Left lung (tissue), 10 donors: Measurements from ENCODE around the gene DCXR. TPM values are rescaled to one million over a fixed set of nuclear protein-coding genes. Genes with fewer than 3 reads are reported as not detected.

Experiments used
- ATAC-seq: fragments of 200-7000 bp; cut with Tn5 transposase; one replicate; pipeline ENCODE4 v1.9.1; 2020; ENCODE audit warnings: moderate library complexity
- DNase-seq, 4 donors: peaks; one replicate each; pipeline ENCODE4 v3.0.0-alpha.2; 2013 to 2020
- H3K27ac ChIP-seq, 2 donors: fragments of 200-600 bp; sonication (generic) in 1 of 2; one replicate each; pipeline versions ENCODE4 v1.5.0 to v1.8.0; 2020 to 2021
- H3K27me3 ChIP-seq, 2 donors: fragments of 200-600 bp; sonication (generic) in 1 of 2; one replicate each; pipeline versions ENCODE4 v1.5.0 to v1.8.0; 2020 to 2021
- H3K36me3 ChIP-seq, 2 donors: fragments of 200-600 bp; sonication (generic) in 1 of 2; one replicate each; pipeline versions ENCODE4 v1.5.0 to v1.8.0; 2020 to 2021
- H3K4me1 ChIP-seq, 2 donors: fragments of 200-600 bp; one replicate each; pipeline ENCODE4 v1.8.0; 2021
- H3K4me3 ChIP-seq, 2 donors: fragments of 200-600 bp; sonication (generic) in 1 of 2; one replicate each; pipeline versions ENCODE4 v1.5.0 to v1.8.0; 2020 to 2021; ENCODE audit warnings: mild to moderate bottlenecking in 1 of 2
- H3K9me3 ChIP-seq, 2 donors: fragments of 200-600 bp; sonication (generic) in 1 of 2; one replicate each; pipeline versions ENCODE4 v1.5.0 to v1.8.0; 2020 to 2021
- intact Hi-C, 2 donors: fragments of 100-400 bp; cut with DNase I; formaldehyde crosslinking; loops; one replicate each; pipeline versions ENCODE4 v1.11.2 to v1.14.2; 2022
- polyA plus RNA-seq, 6 donors: library from polyadenylated mRNA; unstranded; fragments of 120-200 nt; gene quantifications; one replicate each; pipeline ENCODE4 v1.2.1, GENCODE V29; 2013; ENCODE audit not compliant: insufficient read length in 6 of 6
- total RNA-seq, 2 donors: library from RNA; stranded (reverse); fragmentation: NEBNext Ultra II Directional; extraction: Animal tissue kit (Norgen Biotek cat#: 25700); gene quantifications; one replicate each; pipeline ENCODE4 v1.2.1, GENCODE V29; 2021
- TF ChIP-seq, protein P1 (sequence below), 2 donors: fragments of 200-600 bp; sonication (generic) in 1 of 2; IDR thresholded peaks; one replicate each; pipeline versions ENCODE4 v1.5.0 to v1.8.0; 2021; ENCODE audit warnings: antibody characterized with exemption in 2 of 2
- donor health status: DM: no; HTN: yes; CAD: no.
- donor health status: DM: no; HTN: no; CAD: no.

Gene DCXR
- total and polyA plus RNA-seq, 8 donors: 56.0 to 152 (median 79.4) TPM

DNA sequence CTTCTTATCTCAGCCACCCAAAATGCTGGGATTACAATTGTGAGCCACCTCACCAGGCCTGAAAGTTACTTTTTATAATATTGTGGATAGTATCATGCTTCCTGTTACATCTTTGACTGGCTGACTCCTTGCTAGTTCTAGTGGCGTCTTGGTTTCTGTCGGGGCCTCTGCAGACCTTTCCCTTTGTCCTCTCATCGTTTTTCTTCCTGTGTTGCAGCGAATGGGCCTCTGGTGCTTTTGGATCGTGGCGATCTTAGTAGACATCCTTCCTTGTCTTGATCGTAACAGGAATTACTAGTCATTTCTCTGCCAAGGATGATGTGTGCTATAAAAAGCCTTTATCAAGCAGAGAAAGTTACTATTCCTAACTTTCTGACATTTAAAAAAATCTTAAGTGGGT lies 39.3 kb downstream of the DCXR start:
- TF ChIP-seq, protein P1, sequence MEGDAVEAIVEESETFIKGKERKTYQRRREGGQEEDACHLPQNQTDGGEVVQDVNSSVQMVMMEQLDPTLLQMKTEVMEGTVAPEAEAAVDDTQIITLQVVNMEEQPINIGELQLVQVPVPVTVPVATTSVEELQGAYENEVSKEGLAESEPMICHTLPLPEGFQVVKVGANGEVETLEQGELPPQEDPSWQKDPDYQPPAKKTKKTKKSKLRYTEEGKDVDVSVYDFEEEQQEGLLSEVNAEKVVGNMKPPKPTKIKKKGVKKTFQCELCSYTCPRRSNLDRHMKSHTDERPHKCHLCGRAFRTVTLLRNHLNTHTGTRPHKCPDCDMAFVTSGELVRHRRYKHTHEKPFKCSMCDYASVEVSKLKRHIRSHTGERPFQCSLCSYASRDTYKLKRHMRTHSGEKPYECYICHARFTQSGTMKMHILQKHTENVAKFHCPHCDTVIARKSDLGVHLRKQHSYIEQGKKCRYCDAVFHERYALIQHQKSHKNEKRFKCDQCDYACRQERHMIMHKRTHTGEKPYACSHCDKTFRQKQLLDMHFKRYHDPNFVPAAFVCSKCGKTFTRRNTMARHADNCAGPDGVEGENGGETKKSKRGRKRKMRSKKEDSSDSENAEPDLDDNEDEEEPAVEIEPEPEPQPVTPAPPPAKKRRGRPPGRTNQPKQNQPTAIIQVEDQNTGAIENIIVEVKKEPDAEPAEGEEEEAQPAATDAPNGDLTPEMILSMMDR (IDR thresholded peaks at IDR 0.05): no peak
- no peaks in the 10 kb centered on the region for H3K9me3 ChIP-seq
- H3K4me1 ChIP-seq: peaks cover 3 to 6% of the 10 kb centered on the region in 2 donors
- intact Hi-C loops: no loop called here
- H3K27ac ChIP-seq: no peak overlapping the region
- H3K36me3 ChIP-seq: peaks cover 0 to 33% of the 10 kb centered on the region in 2 donors
- no peak overlapping the region for H3K4me3 ChIP-seq
- ATAC-seq (no peak), DNase-seq (no peak)
- H3K27me3 ChIP-seq: no peaks in the 10 kb centered on the region

DNA sequence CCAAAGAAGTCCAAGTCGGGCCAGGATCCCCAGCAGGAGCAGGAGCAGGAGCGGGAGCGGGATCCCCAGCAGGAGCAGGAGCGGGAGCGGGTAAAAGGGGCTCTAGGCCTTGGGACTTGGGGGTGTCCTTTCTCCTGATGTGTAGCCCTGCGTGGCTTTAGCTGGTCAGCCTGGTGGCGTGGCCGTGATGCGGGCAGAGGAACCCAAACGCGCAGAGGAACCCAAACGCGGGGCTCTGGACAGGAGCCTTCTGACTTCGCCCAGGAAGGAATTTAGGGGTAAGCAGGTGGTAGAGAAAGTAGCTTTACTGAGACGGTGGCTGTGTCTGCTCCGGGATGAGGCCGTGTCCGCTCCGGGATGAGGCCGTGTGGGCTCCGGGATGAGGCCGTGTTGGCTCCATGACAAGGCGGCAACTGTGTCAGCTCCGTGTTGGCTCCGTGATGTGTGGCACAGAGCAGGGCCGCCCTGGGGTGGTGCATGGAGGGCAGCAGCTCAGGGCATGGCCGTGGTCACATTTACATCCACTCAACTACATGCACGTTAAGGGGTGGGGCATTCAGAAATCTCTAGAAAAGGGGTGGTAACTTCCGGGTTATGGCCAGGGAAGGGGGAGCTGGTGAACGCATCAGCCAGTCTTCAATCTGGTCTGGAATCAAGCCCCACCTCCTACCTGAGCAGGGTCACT lies 40.6 kb downstream of the DCXR start:
- Histone ChIP-seq H3K4me1 (peaks cover 10 to 18% of the 10 kb centered on the region in 2 donors), H3K9me3 (no peaks in the 10 kb centered on the region), H3K4me3 (no peak overlapping the region), H3K27me3 (no peaks in the 10 kb centered on the region), H3K27ac (no peak overlapping the region), H3K36me3 (peaks cover 0 to 33% of the 10 kb centered on the region in 2 donors)
- intact Hi-C loops: no loop called here
- no peak for DNase-seq
- TF ChIP-seq, protein P1 (IDR thresholded peaks at IDR 0.05): no peak
- no peak for ATAC-seq

- ATAC-seq: no peak
- Histone ChIP-seq H3K27ac (no peak overlapping the region), H3K9me3 (no peaks in the 10 kb centered on the region), H3K4me1 (peaks cover 15 to 24% of the 10 kb centered on the region in 2 donors), H3K4me3 (no peak overlapping the region), H3K27me3 (no peaks in the 10 kb centered on the region), H3K36me3 (peaks cover 0 to 33% of the 10 kb centered on the region in 2 donors)
- TF ChIP-seq, protein P1 (IDR thresholded peaks at IDR 0.05): no peak
- peak in 1 of 4 donors; percentile 67 for DNase-seq
- intact Hi-C loops: no loop called here
Measured at GRCh38 chr17:81996232-81996756, 41.2 kb downstream of the DCXR start.

DNA sequence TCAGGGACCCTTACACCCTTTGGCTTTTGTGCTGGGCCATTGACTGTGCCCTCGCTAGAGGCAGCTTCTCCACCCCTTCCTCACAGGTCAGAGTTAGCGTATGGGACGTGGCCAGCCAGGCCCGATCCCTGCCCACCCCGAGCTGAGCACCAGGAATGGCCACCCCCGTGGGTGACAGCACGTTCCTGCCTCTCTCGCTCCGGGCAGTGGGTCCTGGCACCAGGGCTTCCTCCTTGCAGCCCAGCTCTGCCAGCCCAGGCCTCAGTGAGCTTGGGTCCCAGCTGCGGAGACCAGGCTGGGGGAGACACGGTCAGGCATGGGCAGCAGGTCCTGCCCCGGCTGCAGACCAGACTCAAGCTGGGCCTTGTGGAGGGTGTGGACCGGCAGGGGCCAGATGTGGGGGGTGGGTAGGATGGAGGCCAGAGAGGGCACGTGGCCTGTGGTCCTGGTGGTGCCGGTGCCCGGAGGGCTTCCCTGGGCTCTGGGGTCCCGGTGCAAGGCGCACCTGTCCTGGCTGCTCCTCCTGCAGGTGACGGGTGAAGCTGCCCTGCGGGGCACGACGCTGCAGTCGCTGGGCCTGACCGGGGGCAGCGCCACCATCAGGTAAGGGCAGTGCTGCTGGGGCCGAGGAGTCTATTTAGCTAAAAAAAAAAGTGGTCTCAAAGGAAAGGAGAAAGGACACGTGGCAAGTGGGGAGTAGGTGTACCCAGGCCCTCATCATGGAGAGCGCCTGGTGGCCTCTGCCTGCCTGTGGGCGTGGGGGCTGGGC lies 41.9 kb downstream of the DCXR start:
- TF ChIP-seq, protein P1 (IDR thresholded peaks at IDR 0.05): no peak
- no peaks in the 10 kb centered on the region for H3K27me3 ChIP-seq
- H3K27ac ChIP-seq: no peak overlapping the region
- peaks cover 18 to 30% of the 10 kb centered on the region in 2 donors for H3K4me1 ChIP-seq
- intact Hi-C loops: no loop called here
- H3K4me3 ChIP-seq: no peak overlapping the region
- peaks cover 0 to 33% of the 10 kb centered on the region in 2 donors for H3K36me3 ChIP-seq
- peak in 1 of 4 donors; percentile 68 for DNase-seq
- ATAC-seq: no peak
- H3K9me3 ChIP-seq: no peaks in the 10 kb centered on the region
